SIG-M5 treated with dmso at 0.1 percent for 504 hours (cell line): Measurements from ENCODE around the gene ATM.
"Not testable (repeated sequence)": the region's sequence is repeated elsewhere in the genome, so short reads cannot be mapped to it uniquely, and the experiment has no call there.

Experiments
- DNase-seq: peaks from one replicate; lab custom pipeline; 2025; ENCODE audit not compliant: unreplicated experiment; lab: John Stamatoyannopoulos, UW

ATM gene

DNA sequence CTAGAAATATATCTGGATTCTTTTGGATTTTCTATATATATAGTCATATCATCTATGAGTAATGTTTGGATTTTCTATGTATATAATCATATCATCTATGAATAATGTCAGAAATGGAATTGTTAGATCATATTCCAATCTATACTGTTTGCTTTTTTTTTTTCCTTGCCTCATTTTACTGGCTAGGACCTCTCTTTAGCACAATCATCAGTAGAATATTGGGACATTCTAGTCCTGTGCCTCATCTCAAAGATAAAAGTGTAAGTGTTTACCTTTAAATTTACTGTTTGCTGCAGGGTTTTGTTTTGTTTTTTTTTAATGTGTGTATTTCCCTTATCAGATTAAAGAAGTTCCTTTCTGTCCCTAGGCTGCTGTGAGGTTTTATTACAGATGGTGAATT, 147.4 kb downstream of the ATM start:
- no peak for DNase-seq

DNA sequence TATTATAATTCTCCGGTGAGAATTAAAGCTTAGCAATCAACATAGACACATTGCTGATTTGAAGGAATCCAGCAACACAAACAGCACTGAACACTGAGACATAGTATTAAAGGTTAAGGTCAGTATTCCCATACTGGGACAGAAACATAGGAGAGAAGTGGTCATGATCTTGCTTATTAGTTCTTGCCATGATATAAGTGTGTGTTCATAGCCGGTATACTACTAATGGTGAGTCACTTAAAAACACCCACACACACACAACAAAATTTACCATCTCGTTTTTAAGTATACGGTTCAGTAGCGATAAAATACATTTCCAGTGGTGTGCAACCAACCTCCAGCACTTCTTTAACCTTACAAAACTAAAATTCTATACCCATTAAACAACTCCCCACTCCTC, 148.1 kb downstream of the ATM start:
- no peak for DNase-seq

DNA sequence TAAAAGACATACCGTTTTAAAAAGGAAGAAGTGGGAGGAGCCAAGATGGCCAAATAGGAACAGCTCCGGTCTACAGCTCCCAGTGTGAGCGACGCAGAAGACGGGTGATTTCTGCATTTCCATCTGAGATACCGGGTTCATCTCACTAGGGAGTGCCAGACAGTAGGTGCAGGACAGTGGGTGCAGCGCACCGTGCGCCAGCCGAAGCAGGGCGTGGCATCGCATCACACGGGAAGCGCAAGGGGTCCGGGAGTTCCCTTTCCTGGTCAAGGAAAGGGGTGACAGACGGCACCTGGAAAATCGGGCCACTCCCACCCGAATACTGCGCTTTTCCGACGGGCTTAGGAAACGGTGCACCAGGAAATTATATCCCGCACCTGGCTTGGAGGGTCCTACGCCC, 150.6 kb downstream of the ATM start:
- DNase-seq = not testable (repeated sequence)

DNA sequence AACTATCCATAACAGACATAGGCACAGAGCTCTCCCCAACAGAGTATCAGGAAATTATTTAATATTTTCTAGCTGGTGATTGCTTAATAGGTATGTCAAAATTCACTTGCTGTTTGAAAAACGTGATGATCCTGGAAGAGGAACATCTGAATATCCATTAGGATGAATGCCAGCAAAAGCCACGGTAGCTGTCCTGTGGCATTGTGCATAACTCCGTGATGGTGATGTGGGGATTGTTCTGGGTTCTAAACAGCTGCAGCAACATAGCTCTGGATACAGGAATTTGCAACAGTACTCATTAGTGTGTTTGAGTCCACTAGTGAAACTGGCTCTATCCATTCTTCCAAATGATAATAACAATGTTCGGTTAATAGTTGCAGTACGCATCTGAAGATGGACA, 165.7 kb downstream of the ATM start:
- DNase-seq = no peak

DNA sequence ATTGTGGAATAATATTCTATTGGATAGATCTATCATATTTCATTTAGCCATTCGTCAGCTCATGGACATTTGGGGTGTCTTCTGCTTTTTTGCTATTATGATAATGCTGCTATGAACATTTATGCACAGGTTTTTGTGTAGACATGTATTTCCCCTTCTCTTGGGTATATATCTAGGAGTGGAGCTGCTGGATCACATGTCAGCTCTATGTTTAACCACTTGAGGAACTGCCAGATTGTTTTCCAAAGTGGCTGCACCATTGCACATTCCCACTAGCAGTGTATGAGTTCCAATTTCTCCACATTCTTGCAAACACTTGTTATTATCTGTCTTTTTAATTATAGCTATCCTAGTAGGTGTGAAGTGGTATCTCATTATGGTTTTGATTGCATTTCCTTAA, 169.5 kb downstream of the ATM start:
- no peak for DNase-seq

DNA sequence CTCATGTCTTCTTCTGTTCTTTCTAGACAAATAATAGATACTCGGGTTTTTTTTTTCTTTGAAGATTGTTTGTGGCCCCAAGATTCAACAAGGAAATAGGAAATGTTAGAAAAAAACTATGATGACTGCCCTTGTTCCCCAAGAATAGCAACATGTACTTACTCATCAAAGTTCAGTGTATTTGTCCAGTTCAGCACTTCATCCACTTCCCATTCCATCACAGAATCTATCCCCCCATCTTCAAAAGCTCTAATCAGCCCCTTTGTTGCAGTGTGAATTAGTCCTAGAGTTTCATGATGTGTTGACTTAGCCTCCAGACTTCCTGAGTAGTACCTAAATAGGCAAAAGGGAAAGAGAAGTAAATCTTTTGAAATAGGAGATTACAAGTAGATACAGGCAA, 170.2 kb downstream of the ATM start:
- no peak for DNase-seq

DNA sequence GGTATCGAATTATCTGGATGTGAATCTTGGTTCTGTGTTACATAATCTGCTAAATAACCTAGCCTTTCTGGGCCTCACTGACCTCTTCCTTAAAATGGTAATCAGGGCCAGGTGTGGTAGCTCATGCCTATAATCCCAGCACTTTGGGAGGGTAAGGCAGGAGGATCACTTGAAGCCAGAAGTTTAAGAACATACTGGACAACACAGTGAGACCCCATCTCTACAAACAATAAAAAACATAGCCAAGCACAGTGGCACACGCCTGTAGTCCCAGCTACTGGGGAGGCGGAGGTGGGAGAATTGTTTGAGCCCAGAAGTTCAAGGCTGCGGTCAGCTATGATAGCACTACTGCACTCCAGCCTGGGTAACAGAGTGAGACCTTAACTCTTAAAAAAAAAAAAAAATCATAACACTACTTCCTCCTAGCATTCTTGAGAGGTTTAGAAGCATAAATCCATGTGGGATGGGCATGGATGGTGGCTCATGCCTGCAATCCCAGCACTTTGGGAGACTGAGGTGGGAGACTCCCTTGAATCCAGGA, 171.9 kb downstream of the ATM start:
- DNase-seq = no peak

DNA sequence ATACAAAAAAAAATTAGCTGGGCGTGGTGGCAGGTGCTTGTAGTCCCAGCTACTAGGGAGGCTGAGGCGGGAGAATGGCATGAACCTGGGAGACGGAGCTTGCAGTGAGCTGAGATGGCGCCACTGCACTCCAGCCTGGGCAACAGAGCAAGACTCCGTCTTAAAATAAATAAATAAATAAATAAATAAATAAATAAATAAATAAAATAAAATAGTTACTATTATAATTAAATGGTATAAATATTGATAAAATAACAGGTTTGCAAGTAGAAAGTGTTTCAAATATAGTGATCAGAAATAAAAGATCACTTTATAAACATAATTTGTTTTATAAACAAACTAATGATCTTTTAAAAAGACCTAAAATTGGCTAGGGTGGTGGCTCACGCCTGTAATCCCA, 173.8 kb downstream of the ATM start:
- DNase-seq = not testable (repeated sequence)

DNA sequence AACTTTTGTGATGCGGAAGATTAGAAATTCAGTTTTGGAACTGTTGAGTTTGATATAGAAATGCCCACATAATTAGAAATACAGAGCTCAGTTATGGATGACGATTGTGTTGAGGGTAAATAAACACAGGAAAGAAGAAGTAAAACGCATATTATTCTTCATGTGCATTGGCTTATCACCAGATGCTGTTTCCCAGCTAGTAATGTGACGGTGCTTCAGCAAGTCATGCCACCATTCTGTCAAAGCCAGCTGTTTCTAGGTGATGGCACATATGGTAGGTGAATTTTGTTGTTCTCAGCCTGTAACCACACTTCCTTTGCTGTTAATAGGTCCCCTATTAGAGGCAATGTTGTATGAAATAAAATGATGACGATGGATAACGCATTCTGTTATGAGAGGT, 175.6 kb downstream of the ATM start:
- no peak for DNase-seq

DNA sequence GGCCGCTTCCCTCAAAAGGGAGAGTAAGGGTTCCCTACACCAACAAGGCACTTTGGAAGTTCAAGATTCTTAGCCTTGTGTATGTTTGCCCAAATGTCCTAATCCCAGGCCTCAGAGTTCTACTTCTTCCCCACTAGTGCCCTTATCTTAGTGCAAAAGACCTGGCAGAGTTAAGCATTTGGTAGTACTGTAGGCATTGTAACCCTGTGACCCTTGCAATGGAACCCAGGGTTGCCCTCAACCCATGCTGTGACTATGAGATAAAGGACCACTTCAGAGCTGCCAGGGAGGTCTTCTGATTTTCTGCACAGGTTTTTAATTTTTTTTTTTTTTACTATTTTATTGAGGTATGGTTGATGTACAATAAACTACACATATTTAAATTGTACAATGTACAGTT, 179.4 kb downstream of the ATM start:
- DNase-seq = no peak

DNA sequence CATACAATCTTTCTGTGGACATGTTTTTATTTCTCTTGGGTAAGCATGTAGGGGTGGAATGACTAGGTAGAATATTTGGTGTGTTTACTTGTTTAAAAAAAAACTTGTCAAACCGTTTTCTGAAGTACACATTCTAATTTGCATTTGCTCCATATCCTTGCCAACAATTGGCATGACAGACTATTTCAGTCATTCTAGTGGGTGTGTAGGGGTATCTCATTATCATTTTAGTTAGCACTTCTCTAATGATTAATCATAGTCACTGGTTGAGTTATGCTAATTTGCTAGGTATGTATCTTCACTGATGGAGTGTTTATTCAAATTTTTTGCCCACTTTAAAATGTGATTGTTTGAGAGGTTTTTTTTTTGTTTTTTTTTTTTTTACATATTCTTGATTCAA, 180.2 kb downstream of the ATM start:
- no peak for DNase-seq

DNA sequence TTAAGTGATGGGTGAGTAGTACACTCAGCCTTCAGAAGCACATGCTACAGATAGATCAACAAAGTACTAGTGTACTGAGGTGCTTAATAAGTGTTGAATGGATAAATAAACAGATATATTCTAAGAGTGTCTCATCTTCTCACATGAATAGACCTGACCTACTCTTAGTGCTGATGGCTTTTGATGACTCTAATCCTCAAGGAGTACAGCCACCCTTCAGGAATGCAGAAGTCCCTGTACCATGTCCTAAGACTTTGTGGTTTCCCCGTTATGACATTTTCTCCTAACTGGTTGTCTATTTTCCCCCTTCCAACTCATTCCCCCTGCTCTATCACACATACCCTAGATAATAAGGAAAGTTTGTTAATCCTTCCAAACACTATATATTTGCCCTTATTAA, 182.8 kb downstream of the ATM start:
- no peak for DNase-seq

DNA sequence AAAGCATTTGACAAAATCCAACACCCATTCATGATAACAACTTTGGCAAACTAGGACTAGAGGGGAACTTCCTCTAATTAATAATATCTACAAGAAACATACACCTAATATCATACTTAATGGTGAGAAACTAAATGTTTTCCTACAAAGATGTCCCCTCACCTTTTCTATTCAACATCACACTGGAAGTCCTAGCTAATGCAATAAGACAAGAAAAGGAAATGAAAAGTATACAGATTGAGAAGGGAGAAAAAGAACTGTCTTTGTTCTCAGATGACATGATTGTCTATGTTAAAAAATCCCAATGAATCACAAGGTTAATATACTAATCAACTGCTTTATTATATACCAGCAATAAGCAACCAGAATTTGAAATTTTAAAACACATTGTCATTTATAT, 192.1 kb downstream of the ATM start:
- no peak for DNase-seq

DNA sequence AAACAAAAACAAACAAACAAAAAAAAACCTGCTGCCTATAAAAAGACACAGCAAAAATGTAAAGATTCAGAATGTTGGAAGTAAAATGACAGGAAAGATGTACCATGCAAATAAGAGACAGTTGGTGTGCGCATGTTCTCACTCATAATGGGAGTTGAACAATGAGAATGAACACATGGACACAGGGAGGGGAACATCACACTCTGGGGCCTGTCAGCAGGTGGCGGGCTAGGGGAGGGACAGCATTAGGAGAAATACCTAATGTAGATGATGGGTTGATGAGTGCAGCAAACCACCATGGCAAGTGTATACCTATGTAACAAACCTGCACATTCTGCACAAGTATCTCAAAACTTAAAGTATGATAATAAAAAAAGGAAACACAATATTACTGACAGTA, 194.7 kb downstream of the ATM start:
- not testable (repeated sequence) for DNase-seq
